DLD1 (cell line): ENCODE data around the gene MBTPS2.
"Not testable (repeated sequence)": the region's sequence is repeated elsewhere in the genome, so short reads cannot be mapped to it uniquely, and the experiment has no call there.

Source experiments
- in situ Hi-C: cut with HindIII; loops from 2 replicates; pipeline ENCODE4 v1.10.0; 2017; ENCODE audit warnings: low sequenced_read_pairs

MBTPS2 gene

DNA sequence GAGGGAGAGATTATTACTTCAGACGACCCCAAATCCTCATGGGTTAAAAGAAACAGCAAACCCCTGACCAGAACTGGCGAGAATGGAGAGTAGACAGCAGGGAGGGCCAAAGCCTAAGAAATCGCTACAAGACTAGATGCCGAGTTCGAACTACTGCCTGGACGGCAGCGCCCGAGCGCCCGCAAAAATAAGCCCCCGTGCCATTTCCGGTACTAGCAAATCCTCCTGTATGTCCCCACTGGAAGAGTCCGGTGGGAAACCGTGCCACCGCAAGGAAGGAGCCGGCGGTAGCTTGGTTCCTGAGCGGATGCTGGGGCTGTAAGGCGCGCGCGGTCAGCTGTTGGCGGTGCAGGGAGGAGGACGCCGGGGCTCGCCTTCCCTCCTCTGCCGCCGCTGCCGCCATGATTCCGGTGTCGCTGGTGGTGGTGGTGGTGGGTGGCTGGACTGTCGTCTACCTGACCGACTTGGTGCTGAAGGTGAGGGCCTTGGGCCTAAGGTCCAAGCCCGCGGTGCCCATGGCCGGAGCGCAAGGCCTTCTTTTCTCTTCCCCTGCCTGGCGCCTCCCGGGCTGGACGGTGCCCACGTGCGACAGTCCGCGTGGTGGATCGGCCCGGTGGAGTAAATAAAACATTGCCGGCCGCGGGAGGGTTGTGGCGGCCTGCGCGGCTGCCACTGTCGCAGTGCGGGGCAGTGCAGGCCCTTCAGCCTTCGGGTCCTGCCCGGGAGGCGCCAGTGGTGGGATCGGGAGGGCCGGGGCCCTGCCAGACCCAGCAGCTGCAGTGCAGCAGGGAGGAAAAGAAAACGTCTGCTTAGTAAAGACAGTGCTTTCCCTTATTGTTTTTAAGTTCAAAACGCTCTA, at the start of gene MBTPS2:
Gene MBTPS2, plus strand, starts transcription at position 284 of the 859 bp plus-strand sequence. Its CDS starts 118 bp downstream, at position 402.
- in situ Hi-C loops, result no loop called here

DNA sequence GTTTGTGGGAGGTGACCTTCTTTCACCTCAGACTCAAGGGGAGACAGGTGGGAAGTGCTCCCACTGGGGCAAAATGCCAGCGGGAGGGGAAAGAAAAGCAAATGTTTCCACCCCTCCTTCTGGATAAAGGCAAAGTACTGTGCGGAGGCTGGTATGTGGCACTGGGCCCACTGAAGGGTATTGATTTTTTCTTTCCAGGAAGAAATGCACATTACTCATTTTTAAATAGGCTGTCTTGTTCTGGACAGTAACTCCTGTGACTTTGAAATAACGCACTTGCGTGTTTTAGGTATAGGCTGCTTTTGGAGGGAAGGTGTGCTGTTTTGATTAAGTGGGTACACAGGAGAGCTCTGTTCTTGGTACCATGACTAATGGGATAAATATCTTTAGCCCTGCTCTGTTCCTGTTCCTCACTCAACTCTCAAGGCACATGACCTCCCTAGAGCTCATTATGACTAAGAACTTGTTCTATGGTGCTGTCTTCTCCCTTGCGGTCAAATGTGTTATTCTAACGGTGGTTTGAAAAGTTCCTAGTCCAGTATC, 40.7 kb upstream of the MBTPS2 start:
- in situ Hi-C loops, result no loop called here

DNA sequence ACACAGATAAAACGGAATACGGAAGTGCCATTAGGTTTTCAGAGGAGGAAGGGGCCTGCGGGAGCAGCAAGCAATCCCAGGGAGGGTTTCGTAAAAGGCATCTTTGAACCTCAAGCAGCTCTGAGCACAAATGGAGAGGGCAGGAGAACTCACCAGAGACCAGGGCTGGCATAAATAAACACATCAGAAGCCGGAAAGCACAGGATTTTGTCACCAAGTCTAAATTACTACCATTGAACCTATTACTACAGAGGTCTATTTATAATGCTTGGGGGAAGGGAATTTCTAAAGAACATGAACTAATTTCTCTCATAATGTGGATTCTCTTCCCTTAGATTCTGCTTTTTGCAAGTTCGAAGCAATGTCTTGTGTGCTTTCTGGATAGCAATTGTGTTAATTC, 39.6 kb upstream of the MBTPS2 start:
- in situ Hi-C loops, result no loop called here

DNA sequence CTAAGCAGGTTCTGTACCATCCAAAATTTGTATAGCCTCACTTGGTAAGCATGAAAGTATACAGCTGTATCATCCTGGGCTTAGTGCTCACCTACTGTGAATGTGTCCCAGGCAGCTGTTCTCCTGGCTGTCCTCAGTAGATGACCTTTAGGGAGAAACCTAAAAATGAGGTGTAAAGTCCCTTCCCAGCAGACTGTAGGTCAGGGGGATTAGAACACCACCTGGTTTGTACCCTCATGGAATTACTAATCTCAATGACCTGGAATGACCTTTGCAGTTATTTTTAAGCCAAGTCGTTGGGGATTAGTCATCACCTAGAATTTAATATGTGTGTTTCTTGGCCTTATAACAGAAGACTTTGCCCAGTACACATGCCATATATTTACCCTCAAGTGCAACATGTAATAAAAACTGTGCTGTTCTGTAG, 39.1 kb upstream of the MBTPS2 start:
- in situ Hi-C loops, result no loop called here

DNA sequence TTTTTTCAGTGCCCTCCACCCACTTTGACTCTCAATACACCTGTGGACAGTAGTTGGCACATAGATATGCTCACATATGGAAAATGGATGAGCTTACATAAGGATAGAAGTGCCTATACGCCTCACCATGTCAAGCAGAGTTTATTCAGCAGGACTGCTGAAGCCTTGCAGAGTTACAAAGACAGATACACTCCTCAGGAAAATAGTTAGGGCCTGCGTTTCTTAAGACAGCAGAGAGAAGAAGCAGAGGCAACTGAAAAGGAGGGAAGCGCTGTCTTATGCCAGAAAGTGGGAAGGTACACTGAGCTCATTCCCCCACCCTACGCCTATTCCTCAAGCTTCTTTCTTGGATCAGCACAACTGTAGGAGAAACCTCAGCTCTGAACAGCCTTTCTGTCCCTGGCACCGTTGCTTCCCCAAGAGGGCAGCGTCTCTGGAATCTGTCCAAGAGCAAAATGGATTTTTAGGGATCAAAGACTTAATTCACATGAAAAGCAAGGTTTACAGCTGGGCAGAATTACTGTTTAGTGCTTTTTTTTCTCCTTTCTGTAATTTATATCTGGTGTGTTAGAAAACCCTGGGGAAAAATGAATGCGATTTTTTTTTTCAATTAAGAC, 37.3 kb upstream of the MBTPS2 start:
- in situ Hi-C loops, result no loop called here

DNA sequence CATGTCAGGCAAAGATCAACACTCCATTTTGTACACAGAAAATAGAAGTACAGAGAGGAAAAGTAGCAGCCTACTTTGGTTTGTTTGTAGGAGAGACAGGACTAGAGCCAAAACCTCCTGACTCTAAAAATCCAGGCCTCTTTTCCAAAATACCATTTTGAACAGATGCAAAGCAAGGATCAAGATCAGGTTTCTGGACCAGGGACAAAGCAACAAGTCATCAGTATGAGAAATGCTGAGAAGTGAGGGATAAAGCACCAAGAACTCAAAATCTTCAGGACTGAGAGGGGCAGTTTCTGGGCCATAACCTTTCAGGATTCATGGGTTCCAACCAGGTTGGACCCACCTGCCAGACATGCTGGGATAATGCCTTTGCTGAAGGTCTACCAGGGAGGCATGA, 36.6 kb upstream of the MBTPS2 start:
- in situ Hi-C loops, result no loop called here

DNA sequence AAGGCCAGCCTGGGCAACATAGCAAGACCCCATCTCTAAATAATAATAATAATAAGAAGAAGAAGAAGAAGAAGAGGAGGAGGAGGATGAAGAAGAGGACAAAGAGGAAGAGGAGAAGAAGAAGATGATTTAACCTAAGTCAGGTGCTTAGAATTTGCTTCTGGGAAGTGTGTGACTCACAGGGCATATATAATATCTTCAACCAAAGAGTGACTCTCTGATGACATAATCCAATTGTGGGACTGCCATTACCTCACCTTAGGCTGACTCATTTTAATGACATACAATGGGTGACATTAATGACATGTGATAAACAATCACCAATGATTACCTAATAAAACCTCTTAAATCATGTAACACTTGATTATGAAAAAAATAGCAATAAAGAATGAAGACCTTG, 32.7 kb upstream of the MBTPS2 start:
- in situ Hi-C loops, result no loop called here

DNA sequence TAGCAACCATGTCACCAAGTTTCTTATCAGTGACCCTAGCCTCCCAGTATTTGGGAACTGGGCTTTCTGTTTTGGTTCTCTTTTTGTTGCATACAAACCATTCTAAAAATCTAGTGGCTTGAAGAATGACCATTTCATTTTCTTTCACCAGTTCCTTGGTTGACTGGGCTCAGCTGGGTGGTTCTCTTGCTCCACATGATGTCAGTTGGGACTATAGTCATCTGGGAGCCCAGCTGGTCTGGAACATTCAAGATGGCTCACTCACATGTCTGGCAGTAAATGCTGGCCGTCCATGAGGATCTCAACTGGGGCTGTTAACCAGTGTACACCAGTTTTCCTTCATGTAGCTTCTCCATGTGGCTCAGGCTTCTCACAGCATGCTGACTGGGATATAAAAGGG, 27.6 kb upstream of the MBTPS2 start:
- in situ Hi-C loops, result no loop called here

DNA sequence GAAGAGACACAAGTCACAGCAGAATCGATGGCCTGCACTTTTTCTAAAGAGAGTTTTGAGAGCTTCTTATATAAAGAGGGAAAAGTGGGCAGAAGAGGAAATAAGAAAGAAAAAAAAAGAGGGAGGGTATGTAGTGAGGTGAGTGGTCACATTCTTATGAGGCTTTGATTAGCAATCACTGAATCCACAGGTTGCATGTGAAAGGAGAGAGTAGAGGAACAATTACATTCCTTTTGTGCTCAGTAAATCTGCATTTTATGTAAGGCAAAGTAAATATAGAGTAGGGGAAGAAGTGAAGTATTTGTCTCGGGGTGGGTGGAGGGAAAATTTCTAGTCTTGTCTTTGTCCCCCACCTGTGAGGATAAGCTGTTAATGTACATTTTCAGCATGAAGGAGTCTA, 26.8 kb upstream of the MBTPS2 start:
- in situ Hi-C loops, result no loop called here

DNA sequence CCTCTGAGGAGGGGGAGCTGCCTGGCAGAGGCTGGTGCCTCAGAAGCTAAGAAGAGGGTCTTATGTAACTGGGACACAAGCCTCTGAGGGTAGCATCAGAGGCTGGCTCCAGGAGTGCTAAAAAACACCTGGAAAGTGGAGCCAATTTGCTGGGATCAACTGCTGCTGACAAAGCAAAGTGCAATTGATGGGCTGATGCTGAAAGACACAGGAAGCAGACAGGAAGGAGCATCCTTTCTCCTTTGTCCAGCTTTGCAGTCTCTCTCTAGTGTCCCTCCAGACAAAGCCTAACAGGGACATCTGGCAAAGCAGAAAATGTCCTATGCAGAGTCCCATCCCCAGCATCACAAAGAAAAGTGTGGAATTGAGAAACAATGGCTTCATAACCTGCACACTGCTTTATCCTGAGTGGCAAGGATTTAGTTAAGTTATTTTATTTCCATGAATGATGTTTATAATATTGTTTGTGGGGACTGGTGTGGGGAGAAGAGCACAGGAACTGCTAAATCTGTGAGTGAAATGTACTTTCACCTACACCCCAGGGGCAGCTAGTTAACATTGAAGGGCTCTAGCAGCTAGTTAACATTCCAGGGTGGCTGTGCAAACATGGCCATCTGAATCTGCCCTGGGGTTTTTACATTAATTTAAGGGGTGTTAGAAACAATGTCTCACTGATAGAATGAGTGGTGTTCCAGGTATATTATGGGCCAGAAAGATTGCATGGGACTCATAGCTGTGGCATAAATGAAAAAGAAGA, 25.6 kb upstream of the MBTPS2 start:
- in situ Hi-C loops, result no loop called here

DNA sequence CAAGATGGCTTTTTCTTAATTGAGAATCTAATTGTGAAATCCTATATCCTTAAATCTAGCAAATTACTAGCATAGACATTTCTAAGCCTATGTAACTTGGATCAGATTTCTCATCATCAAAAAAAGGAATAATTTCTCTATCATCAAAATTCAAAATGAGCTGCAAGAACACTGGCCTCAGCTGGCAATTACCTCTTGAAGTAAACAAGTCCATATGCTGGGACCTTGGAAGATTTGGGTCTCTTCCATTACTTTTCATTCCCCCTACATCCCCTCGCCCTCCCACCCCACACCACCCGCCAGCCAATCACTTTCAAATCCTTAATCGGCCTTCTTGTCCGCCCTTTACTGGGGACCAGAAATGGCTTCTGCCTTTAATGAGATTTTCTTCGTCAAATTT, 23.3 kb upstream of the MBTPS2 start:
- in situ Hi-C loops, result no loop called here

DNA sequence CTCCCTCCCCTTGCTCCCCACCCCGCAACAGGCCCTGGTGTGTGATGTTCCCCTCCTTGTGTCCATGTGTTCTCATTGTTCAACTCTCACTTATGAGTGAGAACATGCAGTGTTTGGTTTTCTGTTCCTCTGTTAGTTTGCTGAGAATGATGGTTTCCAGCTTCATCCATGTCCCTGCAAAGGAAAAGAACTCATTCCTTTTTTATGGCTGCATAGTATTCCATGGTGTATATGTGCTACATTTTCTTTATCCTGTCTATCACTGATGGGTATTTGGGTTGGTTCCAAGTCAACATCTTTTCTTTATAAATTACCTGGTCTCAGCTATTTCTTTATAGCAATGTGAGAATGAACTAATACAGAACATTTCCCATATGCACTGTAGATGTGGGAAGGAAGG, 19.2 kb upstream of the MBTPS2 start:
- in situ Hi-C loops, result not testable (repeated sequence)

DNA sequence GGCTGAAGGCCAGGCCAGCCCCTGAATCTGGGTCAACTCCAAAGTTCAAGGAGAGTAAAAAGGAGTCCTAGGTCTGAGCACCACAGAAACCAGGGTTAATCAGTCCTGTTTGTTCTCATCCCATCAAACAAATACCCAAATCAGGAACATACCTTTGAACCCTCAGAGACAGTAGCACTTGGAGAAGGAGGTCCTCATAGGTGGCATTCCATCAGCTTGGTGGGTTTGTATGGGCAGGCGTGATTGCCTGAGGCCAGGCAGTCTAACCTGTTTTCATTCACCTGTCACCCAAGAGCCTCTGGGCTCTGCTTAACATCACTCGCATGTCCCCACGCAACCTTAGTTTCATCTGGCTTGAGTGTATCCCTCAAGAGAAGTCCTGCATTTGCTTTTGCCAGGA, 17.5 kb upstream of the MBTPS2 start:
- in situ Hi-C loops, result no loop called here

DNA sequence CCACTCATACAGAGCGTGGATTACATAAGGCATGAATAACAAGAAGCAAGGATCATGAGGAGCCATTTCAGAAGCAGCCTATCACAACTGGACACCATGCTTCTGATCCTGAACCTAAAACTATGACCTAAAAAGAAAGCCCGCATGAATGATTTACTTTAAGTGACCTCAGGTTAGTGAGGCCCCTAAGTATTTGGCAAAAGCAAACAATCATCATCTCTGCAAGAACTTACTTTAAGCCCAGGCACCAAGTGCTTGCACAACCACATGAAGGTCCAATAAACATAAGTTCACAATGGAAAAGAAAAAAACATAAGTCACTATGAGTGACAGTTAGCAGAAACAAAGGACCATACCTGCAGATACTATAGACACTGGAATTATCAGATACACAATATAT, 7.9 kb upstream of the MBTPS2 start:
- in situ Hi-C loops, result no loop called here

DNA sequence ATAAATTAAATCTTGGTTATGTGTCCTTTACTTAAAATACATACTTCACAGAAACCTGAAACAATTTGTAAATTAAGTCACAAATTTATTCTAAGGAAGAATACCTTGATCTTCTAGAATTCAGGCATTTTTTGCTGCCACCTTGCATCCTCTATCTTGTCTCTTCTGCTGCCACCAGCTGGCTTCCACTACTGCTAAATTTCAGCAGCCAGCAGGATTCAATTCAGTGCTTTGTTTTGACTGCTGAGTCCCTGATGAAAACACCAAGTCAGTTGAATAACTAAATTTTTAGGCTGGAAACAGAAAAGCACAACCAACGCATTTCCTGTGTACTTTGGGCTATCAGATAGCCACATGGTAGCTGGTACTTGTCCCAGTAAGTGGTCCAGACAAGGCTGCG, 2.4 kb upstream of the MBTPS2 start:
- in situ Hi-C loops, result no loop called here

DNA sequence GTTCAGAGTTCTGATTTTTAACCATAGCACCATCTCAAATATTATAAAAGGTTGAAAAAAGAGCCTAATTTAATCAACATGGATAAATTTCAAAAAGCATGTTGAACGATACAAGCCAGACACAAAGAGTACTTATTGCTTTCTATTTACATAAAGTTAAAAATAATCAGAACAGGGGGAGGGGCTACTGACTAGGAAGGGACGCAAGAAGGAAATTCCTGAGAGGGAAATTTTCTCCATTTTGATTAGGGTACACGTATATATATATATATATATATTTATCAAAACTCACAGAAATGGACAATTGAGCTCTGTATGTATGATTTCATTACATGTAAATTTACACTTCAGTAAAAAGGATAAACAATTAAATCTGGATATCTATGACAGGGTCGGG, 482 bp upstream of the MBTPS2 start:
- in situ Hi-C loops, result no loop called here

DNA sequence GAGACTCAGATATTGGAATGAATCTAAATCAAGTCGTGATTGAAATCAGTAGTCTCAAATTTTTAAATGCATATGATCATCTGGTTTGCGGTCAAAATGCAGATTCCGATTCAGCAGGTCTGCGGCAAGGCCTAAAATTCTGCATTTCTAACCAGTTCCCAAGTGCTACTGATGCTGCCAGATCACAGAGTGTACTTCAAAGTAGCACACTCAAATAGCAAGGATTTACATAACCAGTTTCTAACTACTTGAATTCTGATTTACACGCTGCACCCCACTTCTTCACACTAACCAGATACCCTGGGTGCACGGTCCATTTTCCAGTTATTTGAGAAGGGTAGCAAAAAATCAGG, 752 bp downstream of the MBTPS2 start:
- in situ Hi-C loops, result no loop called here

DNA sequence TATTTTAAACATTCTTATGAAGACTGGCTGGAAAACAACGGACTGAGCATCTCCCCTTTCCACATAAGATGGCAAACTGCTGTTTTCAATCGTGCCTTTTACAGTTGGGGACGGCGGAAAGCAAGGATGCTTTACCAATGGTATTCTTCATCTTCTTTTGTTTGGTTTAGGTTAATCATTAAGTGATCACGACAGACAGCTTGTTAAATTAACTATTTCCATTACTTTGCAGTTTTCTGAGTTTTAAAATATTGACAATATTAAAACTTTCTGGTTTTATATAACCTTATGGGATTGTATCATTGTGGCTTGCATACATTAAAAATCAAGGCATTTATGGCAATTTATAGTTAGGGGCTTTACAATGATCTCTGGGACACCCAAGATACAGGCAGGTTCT, 3.8 kb downstream of the MBTPS2 start:
- in situ Hi-C loops, result no loop called here

DNA sequence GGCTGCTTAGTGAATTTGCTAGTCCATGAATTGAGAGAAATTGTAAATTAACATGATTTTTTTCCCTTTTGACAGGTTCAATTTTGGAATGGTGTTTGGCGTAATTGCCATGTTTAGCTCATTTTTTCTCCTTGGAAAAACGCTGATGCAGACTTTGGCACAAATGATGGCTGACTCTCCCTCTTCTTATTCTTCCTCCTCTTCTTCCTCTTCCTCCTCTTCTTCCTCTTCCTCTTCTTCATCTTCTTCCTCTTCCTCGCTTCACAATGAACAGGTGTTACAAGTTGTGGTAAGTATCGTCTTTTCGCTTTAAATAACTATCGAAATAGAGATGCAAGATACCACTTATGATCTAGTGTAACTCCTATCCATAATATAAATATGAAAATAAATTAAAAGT, 5.7 kb downstream of the MBTPS2 start:
- in situ Hi-C loops, result no loop called here

DNA sequence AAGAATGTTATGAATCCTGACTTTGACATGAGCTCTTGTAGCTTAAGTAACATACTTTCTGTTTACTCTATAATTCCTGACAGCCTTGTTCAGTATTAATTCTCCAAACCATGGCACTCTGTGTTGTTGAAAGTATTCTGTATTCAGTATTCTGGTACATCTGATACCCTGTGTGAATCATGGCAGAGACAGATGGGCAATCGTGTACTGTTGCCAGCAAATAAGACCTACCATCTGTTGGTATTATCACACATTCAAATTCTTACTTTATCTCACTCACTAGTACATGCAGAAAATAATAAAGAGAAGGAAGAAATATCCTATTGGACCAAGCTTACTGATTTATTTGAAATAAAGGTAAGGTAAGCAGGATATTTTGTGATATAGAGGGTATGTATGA, 7.9 kb downstream of the MBTPS2 start:
- in situ Hi-C loops, result no loop called here

DNA sequence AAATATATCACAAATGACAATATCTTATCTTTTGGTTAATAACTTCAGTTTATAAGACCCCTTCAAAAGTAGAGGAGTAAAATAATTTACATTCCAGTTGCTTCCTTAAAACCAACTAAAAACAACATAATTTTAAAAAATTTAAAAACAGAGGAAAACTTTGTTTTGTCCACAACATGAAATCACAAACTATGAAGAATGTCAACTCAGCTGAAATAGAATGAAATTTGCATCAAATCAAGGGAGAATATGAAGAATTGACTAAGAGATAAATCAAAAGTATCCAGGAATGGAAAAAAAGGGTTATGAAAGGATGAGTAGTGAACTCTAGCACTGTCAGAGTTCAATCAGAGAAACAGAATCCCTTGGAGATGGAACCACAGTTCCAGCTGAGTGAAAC, 14.2 kb downstream of the MBTPS2 start:
- in situ Hi-C loops, result no loop called here

DNA sequence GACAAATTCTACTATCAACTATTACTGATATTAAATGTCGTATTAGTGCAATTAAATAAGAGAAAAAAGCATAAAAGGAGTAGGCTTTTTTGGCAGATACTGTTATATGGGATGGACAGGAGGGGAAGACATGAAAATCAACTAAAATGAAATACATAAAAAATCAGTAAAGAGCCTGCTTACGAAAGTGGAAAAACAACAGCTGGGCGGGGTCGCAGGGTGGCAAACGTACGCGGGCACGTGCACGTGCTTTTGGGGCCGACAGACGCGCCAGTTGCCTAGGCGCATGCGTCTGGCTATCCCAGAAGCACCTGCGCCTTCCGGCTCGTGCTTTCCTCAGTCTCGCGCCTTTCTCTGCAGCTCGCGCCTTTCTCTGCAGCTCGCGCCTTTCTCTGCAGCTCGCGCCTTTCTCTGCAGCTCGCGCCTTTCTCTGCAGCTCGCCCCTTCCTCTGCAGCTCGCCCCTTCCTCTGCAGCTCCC, 16.6 kb downstream of the MBTPS2 start, which contains the start of gene YY2:
Gene YY2, plus strand, starts transcription at position 51 of the 479 bp plus-strand sequence. CDS start 498 bp downstream, outside the sequence.
- in situ Hi-C loops, result no loop called here
